Activated T-helper 9 cell treated with anti-CD3 and anti-CD28 coated beads, Interleukin-2, amount 50 U/mL, for 16 hours (primary cell): Measurements from ENCODE around the gene PPIE.
"Not testable (repeated sequence)": the region's sequence is repeated elsewhere in the genome, so short reads cannot be mapped to it uniquely, and the experiment has no call there.

Experiments used
- DNase-seq: peaks from one replicate; pipeline ENCODE4 v3.0.0-alpha.2; 2020; ENCODE audit warnings: low read depth

PPIE gene

DNA sequence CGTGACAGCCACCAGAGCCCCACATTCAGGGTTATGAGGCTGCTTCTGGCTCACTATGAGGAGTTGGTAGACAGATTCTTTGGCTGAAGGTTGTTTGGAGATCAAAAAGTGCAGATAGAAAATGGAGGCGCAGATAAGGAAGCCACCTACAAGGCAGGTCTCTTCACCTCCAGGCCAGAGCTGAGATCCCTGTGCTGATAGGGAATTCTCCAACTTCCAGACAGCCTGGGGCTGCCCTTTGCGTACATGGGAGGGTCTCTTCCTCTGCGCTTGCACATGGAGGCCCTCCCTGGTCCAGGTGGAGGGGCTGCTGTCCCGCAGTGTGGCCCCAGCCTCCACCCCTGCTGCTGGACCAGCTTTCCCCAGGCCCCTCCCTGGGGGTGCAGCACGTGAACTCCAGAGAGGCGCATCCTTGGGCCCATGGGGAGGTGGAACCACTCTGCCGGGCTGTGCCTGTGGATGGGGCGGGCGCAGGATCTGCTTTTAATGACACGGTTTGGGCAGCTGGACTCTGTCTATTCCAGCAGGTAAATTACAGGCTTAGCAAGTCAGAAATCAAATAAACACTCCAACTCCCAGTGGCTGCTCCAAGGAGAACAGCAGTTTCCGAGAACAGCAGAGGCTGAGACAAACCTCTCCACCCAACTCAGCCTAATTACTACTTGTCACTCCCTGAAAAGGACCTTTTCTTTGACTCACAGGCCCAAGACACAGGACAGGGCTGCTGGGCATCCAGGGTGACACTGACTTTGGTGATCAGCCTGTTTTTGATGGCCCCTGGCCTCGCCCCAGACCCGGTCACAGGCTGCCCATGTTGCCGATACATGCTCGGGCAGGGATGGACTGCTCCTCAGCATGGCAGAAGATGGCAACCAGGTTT, 20.1 kb downstream of the PPIE start:
- no peak for DNase-seq

DNA sequence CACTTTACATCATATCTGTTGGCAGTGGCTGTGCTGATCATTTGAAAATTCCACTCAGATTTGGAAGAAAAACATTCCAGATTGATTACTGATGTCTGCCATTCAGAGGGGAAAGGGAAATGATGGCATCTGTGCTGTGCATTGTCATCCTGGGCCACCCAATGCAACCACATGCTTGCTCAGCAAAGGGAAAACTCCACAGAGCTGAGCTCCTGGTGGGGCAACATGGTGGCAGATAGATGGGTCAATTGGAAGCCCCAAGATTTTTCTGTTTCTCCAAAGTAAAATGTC, 20.7 kb downstream of the PPIE start:
- DNase-seq = no peak

DNA sequence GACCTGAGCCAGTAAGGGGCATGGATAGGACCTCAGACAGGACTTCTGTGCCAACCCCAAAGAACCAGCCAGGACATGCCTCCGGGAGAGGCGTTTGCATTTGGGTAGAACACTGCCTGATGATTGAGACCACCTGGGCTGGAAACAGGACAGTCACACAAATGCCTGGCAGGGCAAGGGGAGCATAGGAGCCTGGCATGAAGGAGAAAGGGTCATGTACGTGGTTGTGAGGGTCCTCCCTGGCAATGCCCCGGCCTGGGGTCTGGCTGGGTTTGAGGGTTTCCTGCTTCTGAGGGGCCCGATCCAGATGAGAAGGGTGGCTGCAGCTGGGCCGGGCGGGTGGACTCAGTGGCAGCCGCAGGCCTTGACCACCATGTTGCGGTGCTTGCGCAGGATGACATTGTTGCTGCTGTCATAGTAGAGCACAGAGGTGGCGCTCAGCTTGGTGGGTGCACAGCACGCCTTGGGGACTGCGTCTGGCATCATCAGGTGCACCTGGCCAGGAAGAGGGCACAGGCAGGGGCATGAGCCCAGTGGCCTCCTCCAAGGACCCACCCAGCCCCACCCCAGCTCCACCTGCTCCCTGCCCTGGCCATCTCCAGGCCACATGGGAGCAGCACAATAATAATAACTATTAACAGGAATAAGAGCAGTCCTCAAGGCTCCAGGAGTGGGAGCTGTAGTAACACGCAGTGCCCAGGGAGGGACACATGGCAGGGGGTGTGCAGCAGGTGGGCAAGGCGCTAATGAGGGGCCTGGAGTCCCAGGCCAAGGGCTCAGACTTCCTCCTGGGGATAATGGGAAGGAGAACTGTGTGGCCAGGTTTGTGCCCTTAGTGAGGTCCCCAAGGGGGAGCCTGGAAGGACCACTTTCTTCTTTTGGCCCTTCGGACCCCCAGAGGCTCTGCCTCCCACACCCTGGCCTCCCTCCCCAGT, 21.7 kb downstream of the PPIE start:
- no peak for DNase-seq

DNA sequence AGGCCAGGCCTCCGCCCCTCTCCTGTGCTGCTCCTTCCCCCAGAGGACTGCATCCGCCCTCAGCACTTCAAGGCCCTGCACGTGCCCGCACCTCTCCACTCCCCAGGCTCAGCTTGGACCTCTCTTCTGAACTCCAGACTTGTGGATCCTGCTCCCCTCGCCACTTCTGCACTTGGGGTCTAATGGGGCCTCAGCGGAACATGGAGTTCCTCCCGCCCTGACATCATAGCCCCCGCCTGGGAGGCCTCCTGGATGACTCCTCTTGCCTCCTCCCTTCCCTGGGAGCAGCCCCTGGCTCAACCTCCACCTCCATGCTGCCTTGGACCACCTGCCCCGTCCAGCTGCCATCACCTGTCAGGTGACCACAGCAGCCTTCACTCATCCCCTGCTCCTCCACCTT, 22.3 kb downstream of the PPIE start:
- DNase-seq = no peak

DNA sequence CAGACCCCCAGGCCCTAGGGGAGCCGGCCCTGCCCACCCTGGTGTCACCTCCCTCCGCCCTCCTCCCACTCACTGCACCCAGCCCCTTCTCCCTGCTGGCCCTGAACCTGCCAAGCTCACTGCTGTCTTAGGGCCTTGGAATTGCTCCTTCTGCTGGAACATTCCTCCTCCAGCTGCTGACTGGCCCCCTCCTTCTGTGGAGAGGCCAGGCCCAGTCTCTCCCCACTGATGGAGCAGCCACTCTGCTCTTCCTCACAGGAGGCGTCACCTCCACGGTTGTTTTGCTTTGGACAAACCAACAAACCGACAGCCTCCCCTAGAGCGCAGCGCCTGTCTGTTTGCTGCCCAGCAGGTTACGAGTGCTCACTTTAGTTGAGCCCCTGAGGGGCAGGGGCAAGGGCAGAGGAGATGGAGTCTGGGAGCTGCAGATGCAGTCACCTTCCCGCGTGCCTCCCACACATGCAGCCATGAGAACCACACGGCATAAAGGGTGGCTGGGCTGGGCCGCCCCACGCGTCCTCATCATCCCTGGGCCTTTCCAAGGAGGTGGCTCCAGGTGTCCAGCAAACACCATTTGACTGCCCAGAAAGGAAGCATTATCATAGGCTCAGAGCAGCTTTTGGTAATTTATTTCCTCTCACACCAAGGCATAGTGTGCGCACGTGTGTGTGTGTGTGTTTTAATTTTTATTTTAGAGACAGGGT, 23.0 kb downstream of the PPIE start:
- no peak for DNase-seq

DNA sequence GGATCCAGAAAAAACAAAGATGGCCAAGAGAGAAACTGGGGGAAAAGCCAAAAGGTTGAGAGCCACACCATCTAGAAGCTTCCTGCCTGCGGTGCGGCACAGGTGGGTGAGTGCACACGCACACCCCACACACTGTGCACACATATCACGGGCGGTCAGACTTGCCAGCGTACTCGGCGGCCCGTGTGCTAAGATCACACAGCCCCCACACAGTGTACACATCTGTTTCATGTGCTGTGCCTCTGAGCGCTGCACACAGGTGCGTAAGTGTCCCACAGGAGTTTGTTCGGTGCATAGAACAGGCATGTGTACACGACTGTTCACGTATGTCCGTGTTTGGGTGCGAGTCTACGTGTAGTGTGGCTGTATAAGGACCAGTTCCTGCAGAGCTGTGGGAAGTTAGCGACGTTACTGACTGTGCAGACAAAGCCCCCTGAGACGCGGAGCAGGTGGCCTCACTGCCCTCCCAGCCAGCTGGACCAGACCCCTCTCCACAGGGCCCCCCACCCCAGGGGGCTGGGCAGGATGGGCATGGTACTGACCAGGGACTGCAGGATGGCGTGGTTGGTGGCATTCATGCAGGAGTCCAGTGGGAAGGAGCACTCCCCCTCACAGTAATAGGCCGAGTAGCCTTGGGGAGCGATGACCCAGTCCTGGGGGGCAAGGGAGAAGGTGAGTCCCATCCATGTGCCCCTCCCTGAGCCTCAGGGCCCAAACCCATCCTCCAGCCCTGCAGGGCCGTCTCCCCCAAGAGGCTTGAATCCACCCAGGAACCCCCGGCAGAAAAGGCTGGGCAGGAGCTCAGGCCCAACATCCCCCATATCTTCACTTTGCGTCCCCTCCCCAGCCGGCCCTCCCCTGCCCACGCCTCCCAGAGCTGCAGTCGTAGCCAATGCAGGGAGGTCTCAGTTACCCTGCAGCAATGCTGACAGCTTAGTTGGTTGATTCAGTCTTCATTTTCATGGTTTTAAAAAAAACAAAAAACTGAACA, 24.2 kb downstream of the PPIE start:
- DNase-seq = no peak

DNA sequence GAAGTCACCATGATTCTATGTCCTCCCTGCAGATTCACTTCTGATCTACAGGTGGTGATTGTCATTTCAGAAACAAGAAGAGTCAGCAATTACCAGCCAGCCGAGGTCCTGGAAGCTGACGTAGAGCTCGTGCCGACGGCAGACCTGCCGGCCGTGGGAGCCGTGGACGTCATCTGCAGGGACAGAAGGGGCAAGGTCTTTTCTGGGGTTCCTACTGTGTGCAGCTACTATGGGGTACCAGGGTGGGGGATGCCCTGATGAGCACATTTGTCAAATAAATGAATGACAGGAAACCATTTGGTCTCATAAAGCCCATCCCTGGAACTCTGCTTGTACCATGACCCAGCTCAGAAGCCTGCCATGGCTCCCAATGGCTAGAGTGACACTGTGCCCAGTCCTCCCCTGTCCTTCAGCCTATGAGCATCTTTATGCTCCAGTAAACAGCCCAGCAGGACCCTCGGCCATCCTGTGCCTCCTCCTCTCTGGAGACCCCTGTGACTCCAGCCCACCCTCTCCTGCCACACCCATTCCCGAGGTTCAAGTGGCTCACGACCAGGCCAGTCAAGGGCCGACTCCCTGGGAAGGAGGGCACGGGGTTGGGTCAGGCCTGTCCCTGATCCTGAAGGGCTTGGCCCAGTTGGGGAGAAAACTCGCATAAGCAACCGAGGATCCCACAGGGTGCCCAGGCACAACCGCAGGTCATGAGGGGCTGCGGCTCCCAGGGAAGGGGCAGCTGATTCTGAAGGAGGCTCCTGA, 25.1 kb downstream of the PPIE start:
- not testable (repeated sequence) for DNase-seq

DNA sequence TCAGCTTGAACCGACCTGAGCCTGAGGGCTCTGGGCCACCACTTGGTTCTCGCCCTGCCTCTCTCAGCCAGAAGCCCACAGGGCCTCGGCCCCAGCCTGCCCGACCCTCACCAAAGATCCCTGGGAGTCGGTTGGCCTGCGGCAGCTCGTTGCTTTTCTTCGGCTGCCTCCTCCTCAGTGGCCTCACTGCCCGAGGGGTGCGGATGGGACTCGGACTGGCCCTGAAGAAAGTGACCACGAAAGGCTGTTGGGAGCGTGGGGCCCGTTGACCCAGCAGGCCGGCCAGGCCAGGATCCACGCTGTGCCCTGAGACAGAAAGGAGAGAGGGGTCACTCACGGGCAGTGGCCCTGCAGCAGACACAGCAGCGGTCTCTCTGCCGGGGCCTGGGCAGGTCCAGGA, 25.8 kb downstream of the PPIE start:
- DNase-seq = not testable (repeated sequence)

DNA sequence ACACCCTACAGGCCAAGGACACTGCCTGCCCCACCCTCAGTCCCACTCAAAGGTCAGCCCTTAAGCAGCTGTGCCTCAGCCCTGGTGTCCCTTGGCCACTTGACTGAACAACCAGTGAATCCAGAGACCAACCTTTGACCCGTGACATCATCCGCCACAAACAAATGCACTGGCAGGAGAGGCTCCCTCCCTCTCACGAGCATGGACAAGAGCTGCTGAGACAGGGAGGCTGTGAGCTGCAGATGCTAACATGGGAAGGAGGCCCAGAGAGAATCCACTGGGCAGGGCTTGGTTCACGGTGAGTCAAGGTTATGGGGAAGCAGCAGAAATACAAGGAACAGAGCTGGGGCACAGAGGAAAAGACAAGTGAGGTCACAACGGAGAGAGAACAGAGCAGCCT, 27.8 kb downstream of the PPIE start:
- not testable (repeated sequence) for DNase-seq

DNA sequence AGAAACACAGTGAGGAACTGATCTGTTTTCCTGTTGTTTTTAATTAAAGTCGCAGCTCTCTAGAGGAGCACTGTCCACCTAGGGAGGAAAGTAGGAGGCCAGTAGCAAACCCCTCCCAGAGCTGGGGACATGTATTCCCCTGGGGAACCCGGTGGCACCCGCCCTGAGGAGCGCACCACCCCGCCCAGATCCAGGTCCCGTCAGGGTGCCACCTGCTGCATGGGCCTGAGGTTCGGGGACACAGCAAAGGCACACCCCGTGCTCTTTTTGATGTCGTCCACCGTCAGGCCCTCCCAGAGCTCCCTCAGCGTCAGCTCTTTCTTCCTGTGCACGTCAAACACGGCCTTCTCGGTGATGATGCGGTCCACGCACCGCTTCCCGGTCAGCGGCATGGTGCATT, 30.8 kb downstream of the PPIE start:
- not testable (repeated sequence) for DNase-seq

DNA sequence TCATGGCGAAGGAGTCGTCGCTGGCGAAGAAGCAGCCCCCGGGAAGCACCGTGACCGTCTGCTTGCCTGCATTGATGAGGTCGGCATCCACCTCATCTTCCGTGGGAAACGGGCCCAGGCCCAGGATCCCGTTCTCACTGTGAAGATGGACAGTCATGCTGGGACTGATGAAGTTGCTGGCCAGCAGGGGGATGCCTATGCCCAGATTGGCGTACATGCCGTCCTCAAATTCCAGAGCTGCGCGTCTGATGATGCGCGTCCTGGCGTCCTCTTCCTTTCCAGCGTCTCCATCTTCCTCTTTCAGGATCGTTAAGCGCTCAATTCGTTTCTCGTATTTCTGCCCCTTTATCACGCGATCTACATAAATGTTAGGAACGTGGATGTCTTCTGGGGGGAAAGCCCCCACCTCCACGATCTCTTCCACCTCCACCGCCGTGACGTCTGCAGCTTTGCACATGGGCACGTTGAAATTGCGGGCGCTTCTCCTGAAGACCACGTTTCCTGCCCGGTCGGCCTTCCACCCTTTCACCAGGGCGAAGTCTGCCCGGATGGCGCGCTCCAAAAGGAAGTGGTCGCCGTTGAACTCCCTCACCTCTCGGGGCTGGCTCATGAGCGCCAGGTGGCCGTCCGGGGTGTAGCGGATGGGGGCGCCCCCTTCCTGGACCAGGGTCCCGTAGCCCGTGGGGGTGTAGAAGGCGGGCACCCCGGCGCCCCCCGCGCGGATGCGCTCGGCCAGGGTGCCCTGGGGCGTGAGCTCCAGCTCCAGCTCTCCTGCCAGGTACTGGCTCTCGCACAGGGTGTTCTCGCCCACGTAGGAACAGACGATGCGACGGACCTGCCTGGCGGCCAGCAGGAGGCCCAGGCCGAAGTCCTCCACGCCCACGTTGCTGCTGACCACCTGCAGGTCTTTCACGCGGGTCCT, 31.7 kb downstream of the PPIE start:
- not testable (repeated sequence) for DNase-seq

DNA sequence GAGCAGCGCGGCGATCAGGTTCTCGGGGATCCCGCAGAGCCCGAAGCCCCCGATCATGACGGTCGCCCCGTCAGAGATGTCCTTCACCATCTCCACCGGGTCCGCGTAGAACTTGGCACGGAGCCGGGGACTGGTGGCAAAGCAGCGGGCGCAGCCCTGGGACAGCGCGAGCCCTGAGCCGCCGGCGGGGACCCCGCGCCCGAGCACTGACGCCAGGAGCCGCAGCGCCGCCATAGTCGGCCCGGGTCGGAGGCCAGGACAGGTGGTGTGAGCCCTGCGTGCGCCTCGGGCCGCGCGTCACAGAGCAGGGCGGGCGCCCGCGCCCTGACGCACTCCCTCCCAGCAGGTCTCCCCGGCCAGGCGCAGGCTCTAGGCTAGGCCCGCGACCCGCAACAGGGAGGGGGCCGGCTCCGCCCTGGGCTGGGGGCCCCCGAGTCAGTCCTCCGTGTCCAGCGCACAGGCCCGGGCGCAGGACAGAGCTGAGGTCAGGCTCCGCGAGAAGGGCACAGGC, 32.4 kb downstream of the PPIE start, which contains the start of gene OXCT2:
Gene OXCT2, minus strand, starts transcription at position 327 of the 511 bp plus-strand sequence. Its CDS starts 93 bp downstream, at position 234.
- not testable (repeated sequence) for DNase-seq

DNA sequence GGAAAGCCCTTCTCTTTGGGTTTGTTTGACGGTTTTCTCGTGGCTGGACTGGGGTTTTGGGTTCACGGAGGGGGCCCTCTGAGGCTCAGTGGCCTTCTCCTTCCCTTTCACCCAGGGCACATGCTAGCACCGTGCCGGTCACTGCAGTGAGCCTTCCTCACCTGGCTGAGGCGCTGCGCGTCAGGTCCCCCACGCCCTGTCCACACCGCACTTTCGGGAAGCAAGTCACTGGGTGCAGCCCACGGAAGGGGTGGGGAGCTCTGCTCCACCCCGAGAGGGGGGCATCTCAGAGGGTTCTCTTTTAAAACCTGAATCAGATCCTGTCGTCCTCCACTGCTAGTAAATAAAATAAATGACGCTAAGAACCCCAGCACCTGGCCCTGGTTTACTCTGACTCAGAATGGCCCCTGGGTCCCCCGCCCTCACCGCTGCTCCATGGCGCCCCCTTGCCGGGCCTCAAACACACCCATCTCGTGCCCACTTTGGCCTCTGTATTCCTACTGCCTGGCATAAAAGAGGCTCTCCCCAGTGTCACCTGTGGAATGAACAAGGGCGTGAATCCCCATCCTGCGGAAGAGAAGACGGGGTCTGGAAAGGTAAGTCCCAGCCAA, 34.8 kb downstream of the PPIE start:
- DNase-seq = not testable (repeated sequence)

DNA sequence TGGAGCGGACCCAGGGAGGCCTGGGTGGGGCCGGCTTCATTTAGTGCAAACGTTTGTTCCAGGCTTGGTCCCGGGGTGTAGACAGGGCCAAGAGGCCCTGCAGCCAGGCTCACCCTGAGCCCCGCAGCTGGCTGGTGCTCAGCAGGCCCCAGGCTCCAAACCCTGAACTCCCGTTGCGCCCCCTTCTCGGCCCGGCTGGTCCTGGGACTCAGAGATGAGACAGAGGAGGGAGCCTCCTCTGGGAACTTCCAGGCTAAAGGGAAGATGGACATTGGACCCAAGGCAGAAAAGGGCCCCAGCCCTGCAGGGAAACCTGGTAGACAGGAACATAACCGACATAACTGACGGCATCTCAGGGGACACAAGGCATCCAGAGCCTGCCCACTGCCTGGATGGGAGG, 36.5 kb downstream of the PPIE start:
- not testable (repeated sequence) for DNase-seq

DNA sequence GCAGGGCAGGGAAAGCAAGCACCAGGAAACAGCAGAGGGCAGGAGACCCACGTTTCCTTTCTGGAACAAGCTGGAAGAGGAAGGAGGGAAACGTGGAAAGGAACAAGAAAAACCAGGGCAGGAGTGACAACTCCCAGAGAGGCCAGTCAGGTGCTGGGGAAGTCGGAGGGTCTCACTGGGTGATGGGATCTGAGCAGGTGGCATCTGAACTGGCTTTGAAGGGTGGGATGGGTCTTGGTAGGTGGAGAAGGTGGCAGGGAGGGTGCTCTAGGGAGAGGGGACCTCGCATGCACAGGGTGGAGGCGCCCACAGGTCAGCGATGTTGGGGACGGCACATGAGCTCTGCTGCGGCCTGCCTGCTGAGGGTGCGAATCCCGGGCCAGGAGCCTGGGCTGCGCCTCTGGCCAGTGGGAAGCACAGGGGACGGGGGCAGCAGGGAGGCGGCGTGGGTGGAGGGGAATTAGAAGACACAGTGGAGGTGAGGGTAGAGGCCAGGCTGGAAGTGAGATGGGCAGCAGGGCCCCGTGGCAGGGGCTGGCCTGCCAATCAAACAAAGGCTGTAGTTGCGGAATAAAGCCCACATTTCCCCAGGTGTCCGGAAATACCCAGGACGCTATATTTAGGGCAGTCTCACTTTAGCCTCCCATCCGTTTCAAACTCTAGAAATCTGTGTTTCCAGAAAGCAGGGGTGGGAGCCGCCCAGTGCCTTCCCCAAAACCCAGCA, 37.2 kb downstream of the PPIE start:
- DNase-seq = not testable (repeated sequence)

DNA sequence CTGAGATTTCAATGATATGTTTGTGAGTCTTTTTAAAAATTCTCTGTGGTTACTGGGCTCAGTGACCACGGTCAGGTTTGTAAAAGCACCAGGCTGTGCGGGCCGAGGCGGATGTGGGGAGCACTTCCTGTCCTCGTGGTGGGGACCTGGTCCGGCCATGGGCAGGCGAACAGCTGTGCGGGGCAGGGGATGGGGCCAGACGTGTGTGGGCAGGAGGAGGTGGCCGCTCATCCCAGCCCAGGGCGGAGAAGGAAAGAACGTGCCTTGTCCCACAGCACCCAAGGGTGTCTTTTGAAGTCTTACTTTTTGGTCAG, 37.7 kb downstream of the PPIE start:
- no peak for DNase-seq

DNA sequence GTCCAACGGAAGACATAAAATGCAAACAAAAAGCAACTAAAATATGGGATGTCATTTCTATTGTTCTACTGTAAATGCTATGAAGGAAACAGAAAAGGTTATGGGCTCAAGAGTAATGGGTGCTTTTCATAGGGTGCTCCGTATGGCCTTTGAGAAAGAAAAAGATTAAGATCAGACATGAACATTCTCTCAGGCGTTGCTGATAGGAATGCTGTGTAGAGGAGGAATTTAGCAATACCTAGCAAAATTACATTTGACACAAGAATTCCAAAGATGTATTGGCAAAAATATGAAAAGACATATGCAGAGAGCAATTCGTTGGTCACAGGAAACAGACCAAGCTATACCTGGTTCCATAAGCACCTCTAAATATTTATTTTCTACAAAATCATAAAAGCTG, 38.2 kb downstream of the PPIE start:
- no peak for DNase-seq

DNA sequence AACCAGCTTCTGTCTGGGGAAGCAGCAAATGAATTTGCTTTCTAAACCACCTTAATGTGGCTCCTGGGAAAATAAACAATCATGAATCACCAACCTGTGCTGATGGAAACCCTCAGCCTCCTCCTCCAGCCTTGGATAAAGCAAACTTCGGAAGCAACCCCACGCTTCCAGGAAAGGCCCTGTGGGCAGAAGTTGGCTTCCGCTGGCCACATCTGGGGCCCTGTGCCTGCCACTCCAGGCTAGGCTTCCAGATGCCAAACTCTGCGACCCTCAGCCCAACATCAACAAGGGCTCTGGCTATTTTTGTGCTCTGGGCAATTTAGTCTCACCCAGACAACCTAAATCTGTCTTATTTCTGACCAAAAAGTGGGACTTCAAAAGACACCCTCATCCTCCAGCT, 38.6 kb downstream of the PPIE start:
- DNase-seq = no peak
